22Rv1 (cell line): Measurements from ENCODE around the gene B3GLCT.

Source experiments
- ZFX ChIP-seq: fragments of 450-650 bp; IDR thresholded peaks from 2 replicates; pipeline ENCODE4 v1.6.1; 2017; ENCODE audit warnings: antibody characterized with exemption, borderline replicate concordance
- TF ChIP-seq, protein P1 (sequence below): fragments of 450-650 bp; IDR thresholded peaks from 2 replicates; pipeline ENCODE4 v1.5.1; 2017; ENCODE audit warnings: mild to moderate bottlenecking

- TF ChIP-seq, protein P1, sequence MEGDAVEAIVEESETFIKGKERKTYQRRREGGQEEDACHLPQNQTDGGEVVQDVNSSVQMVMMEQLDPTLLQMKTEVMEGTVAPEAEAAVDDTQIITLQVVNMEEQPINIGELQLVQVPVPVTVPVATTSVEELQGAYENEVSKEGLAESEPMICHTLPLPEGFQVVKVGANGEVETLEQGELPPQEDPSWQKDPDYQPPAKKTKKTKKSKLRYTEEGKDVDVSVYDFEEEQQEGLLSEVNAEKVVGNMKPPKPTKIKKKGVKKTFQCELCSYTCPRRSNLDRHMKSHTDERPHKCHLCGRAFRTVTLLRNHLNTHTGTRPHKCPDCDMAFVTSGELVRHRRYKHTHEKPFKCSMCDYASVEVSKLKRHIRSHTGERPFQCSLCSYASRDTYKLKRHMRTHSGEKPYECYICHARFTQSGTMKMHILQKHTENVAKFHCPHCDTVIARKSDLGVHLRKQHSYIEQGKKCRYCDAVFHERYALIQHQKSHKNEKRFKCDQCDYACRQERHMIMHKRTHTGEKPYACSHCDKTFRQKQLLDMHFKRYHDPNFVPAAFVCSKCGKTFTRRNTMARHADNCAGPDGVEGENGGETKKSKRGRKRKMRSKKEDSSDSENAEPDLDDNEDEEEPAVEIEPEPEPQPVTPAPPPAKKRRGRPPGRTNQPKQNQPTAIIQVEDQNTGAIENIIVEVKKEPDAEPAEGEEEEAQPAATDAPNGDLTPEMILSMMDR: no peak
- TF ChIP-seq ZFX: no peak
Observed at GRCh38 chr13:31208559-31209122, 8.9 kb downstream of the B3GLCT start.
